Uterus (tissue), 2 donors: ENCODE results near the gene FBXL15.

Experiments used
- POLR2A ChIP-seq, 2 donors: fragments of 450-650 bp; IDR thresholded peaks; one replicate each; pipeline ENCODE4 v1.6.1; 2016; ENCODE audit warnings: antibody characterized with exemption in 2 of 2, mild to moderate bottlenecking in 1 of 2, moderate library complexity in 1 of 2
- TF ChIP-seq, protein P1 (sequence below), 4 experiments: fragments of 200-600 bp in 2 of 4; fragments of 450-650 bp in 2 of 4; sonication (generic) in 2 of 4; IDR thresholded peaks; one replicate each; pipeline ENCODE4 v1.5.1; 2016 to 2019; ENCODE audit warnings: antibody characterized with exemption in 4 of 4, mild to moderate bottlenecking in 2 of 4, moderate library complexity in 1 of 4

- TF ChIP-seq POLR2A (IDR thresholded peaks at IDR 0.05), result no peak
- TF ChIP-seq, protein P1, sequence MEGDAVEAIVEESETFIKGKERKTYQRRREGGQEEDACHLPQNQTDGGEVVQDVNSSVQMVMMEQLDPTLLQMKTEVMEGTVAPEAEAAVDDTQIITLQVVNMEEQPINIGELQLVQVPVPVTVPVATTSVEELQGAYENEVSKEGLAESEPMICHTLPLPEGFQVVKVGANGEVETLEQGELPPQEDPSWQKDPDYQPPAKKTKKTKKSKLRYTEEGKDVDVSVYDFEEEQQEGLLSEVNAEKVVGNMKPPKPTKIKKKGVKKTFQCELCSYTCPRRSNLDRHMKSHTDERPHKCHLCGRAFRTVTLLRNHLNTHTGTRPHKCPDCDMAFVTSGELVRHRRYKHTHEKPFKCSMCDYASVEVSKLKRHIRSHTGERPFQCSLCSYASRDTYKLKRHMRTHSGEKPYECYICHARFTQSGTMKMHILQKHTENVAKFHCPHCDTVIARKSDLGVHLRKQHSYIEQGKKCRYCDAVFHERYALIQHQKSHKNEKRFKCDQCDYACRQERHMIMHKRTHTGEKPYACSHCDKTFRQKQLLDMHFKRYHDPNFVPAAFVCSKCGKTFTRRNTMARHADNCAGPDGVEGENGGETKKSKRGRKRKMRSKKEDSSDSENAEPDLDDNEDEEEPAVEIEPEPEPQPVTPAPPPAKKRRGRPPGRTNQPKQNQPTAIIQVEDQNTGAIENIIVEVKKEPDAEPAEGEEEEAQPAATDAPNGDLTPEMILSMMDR (IDR thresholded peaks at IDR 0.05), result no peak
These were observed 40.2 kb downstream of the FBXL15 start for GRCh38 chr10:102460836-102461186.
